H1 (cell line): Measurements from ENCODE around the gene SLC44A5. TPM values are rescaled to one million over a fixed set of nuclear protein-coding genes. Genes with fewer than 3 reads are reported as not detected.
"Not testable (repeated sequence)": the region's sequence is repeated elsewhere in the genome, so short reads cannot be mapped to it uniquely, and the experiment has no call there.

Experiments
- CTCF ChIA-PET: fragments of 300-600 bp; sonication (Branson Sonifier 250); formaldehyde crosslinking; loops from one replicate; lab custom pipeline; 2021; ENCODE audit not compliant: partially characterized antibody; lab: Charles Lee
- POLR2A ChIA-PET: fragments of 300-600 bp; sonication (Branson Sonifier 250); formaldehyde crosslinking; loops from one replicate; lab custom pipeline; 2021; ENCODE audit warnings: inconsistent platforms; ENCODE audit not compliant: partially characterized antibody; lab: Charles Lee
- DNase-seq, 2 experiments: peaks; one replicate each; pipeline versions ENCODE4 v3.0.0 to v3.0.0-alpha.2; 2010 to 2022; ENCODE audit warnings: low spot score in 2 of 2, low read depth in 1 of 2, mixed read lengths in 1 of 2
- FAIRE-seq: peaks from 2 replicates; lab custom pipeline; 2011; peaks lifted over from hg19 to GRCh38; lab: Jason Lieb, UNC
- H2AFZ ChIP-seq: 2 replicates; pipeline ENCODE4 v1.8.1; 2012; ENCODE audit warnings: low read length, inconsistent platforms
- H2AK5ac ChIP-seq: 2 replicates; pipeline ENCODE4 v1.6.1; 2013; ENCODE audit warnings: low read depth, low read length
- H2BK120ac ChIP-seq: replicated peaks from 2 replicates; pipeline ENCODE3; 2013; ENCODE audit warnings: low read depth, low read length, inconsistent platforms
- H2BK12ac ChIP-seq: 2 replicates; pipeline ENCODE4 v1.6.1; 2013; ENCODE audit warnings: low read depth, low read length
- H2BK15ac ChIP-seq: 2 replicates; pipeline ENCODE4 v1.6.1; 2013; ENCODE audit warnings: low read length
- H2BK20ac ChIP-seq: 2 replicates; pipeline ENCODE4 v1.6.1; 2013; ENCODE audit warnings: low read length
- H2BK5ac ChIP-seq: 2 replicates; pipeline ENCODE4 v1.6.1; 2013; ENCODE audit warnings: low read depth, low read length
- H3K14ac ChIP-seq: 2 replicates; pipeline ENCODE4 v1.6.1; 2013; ENCODE audit warnings: inconsistent platforms; ENCODE audit not compliant: insufficient read length
- H3K18ac ChIP-seq: 2 replicates; pipeline ENCODE4 v1.6.1; 2013; ENCODE audit warnings: low read length; ENCODE audit errors: extremely low read depth
- H3K23ac ChIP-seq: 2 replicates; pipeline ENCODE4 v1.6.1; 2013; ENCODE audit warnings: inconsistent platforms; ENCODE audit not compliant: insufficient read length
- H3K23me2 ChIP-seq: 2 replicates; pipeline ENCODE4 v1.6.1; 2013; ENCODE audit warnings: low read depth, low read length
- H3K27ac ChIP-seq: 2 replicates; pipeline ENCODE4 v1.6.1; 2011; ENCODE audit warnings: low read depth, low read length, inconsistent platforms
- H3K27me3 ChIP-seq, 4 experiments: replicated peaks in 1 of 4; 1 replicate in 1 of 4; 2 replicates in 3 of 4; pipeline versions ENCODE4 v1.6.1 to v1.8.1; 2011 to 2013; ENCODE audit warnings: low read length in 3 of 4, mild to moderate bottlenecking in 3 of 4, inconsistent platforms in 2 of 4, mixed read lengths in 2 of 4, moderate library complexity in 1 of 4; ENCODE audit not compliant: control insufficient read depth in 3 of 4, insufficient read depth in 3 of 4; ENCODE audit errors: extremely low read depth in 1 of 4
- H3K36me3 ChIP-seq, 4 experiments: 2 replicates each; pipeline versions ENCODE4 v1.6.1 to v1.8.1; 2011 to 2013; ENCODE audit warnings: mild to moderate bottlenecking in 4 of 4, low read length in 3 of 4, moderate library complexity in 2 of 4, control low read depth in 1 of 4, inconsistent platforms in 1 of 4; ENCODE audit not compliant: insufficient read depth in 4 of 4, control insufficient read depth in 2 of 4
- H3K4ac ChIP-seq: replicated peaks from 2 replicates; pipeline ENCODE3; 2013; ENCODE audit warnings: low read length, low read depth, mixed read lengths, inconsistent platforms; ENCODE audit not compliant: insufficient read length
- H3K4me1 ChIP-seq, 4 experiments: replicated peaks in 1 of 4; 1 replicate in 1 of 4; 2 replicates in 3 of 4; pipeline versions ENCODE4 v1.6.1 to v1.8.1; 2011 to 2013; ENCODE audit warnings: low read length in 3 of 4, inconsistent platforms in 2 of 4, mixed read lengths in 1 of 4; ENCODE audit not compliant: insufficient read depth in 4 of 4, control insufficient read depth in 3 of 4
- H3K4me2 ChIP-seq, 2 experiments: 2 replicates each; pipeline versions ENCODE4 v1.6.1 to v1.8.1; 2011 to 2013; ENCODE audit warnings: low read depth in 2 of 2, low read length in 2 of 2, control low read depth in 1 of 2, inconsistent platforms in 1 of 2, mild to moderate bottlenecking in 1 of 2; ENCODE audit not compliant: insufficient read depth in 1 of 2
- H3K4me3 ChIP-seq, 4 experiments: fragments of 200-600, 300-600 bp in 1 of 4; sonication (generic), shearing (Covaris generic), sonication (Bioruptor Twin) in 1 of 4; 2 replicates each; pipeline versions ENCODE4 v1.5.1 to v1.8.1; 2011 to 2016; ENCODE audit warnings: low read length in 4 of 4, low read depth in 3 of 4, control low read depth in 2 of 4, inconsistent platforms in 2 of 4, mild to moderate bottlenecking in 2 of 4, mixed read lengths in 1 of 4, moderate library complexity in 1 of 4; ENCODE audit not compliant: insufficient read depth in 2 of 4; ENCODE audit errors: extremely low read depth in 1 of 4
- H3K56ac ChIP-seq: replicated peaks from 2 replicates; pipeline ENCODE3; 2013; ENCODE audit warnings: low read depth, mild to moderate bottlenecking, mixed read lengths, low read length, inconsistent platforms; ENCODE audit not compliant: insufficient read length
- H3K79me1 ChIP-seq: 2 replicates; pipeline ENCODE4 v1.6.1; 2013; ENCODE audit warnings: low read depth, low read length, control low read depth
- H3K79me2 ChIP-seq, 2 experiments: 2 replicates each; pipeline versions ENCODE4 v1.6.1 to v1.8.1; 2012 to 2013; ENCODE audit warnings: low read length in 2 of 2, mild to moderate bottlenecking in 2 of 2, inconsistent platforms in 1 of 2; ENCODE audit not compliant: insufficient read depth in 2 of 2, control insufficient read depth in 1 of 2
- H3K9ac ChIP-seq, 4 experiments: replicated peaks in 1 of 4; 1 replicate in 1 of 4; 2 replicates in 3 of 4; pipeline versions ENCODE4 v1.6.1 to v1.8.1; 2011 to 2013; ENCODE audit warnings: low read depth in 3 of 4, low read length in 3 of 4, control low read depth in 2 of 4, mild to moderate bottlenecking in 2 of 4, moderate library complexity in 2 of 4, inconsistent platforms in 1 of 4; ENCODE audit errors: extremely low read depth in 1 of 4
- H3K9me3 ChIP-seq, 2 experiments: 2 replicates each; pipeline versions ENCODE4 v1.6.1 to v1.8.1; 2012 to 2013; ENCODE audit warnings: mild to moderate bottlenecking in 2 of 2, moderate library complexity in 2 of 2, control low read depth in 1 of 2, inconsistent platforms in 1 of 2, low read depth in 1 of 2, low read length in 1 of 2, mixed read lengths in 1 of 2; ENCODE audit not compliant: insufficient read depth in 2 of 2
- H4K20me1 ChIP-seq, 2 experiments: replicated peaks in 1 of 2; 2 replicates each; pipeline versions ENCODE3 to v1.8.1; 2011 to 2013; ENCODE audit warnings: inconsistent platforms in 2 of 2, low read length in 2 of 2, mild to moderate bottlenecking in 1 of 2; ENCODE audit not compliant: insufficient read depth in 2 of 2, control insufficient read depth in 1 of 2
- H4K5ac ChIP-seq: 2 replicates; pipeline ENCODE4 v1.6.1; 2013; ENCODE audit warnings: low read length, low read depth, mixed read lengths, inconsistent platforms; ENCODE audit not compliant: insufficient read length
- H4K8ac ChIP-seq: 2 replicates; pipeline ENCODE4 v1.8.0; 2013; ENCODE audit warnings: mild to moderate bottlenecking, moderate library complexity, low read length, inconsistent platforms; ENCODE audit not compliant: insufficient read depth; ENCODE audit errors: extremely low read depth
- H4K91ac ChIP-seq: replicated peaks from 2 replicates; pipeline ENCODE3; 2013; ENCODE audit warnings: low read length, mixed read lengths, inconsistent platforms; ENCODE audit not compliant: insufficient read length
- WGBS, 2 experiments: shearing (Covaris generic) in 1 of 2; methylation state at CpG; one replicate each; pipeline versions ENCODE4 v1.1.6 to v1.1.7; 2013 to 2015; ENCODE audit warnings: low lambda C conversion rate in 2 of 2, mixed read lengths in 2 of 2, inconsistent platforms in 1 of 2, low coverage in 1 of 2, missing lambda C conversion rate in 1 of 2; ENCODE audit not compliant: insufficient replicate concordance in 2 of 2, insufficient coverage in 1 of 2, insufficient read length in 1 of 2; ENCODE audit errors: extremely low coverage in 1 of 2, missing lambda C conversion rate in 1 of 2; 5-methylcytosine and 5-hydroxymethylcytosine counted together
- polyA plus RNA-seq, 7 experiments: library from polyadenylated mRNA; depleted of rRNA in 3 of 7; stranded (reverse) in 5 of 7; unstranded in 2 of 7; fragments of >200 nt in 5 of 7; fragments of 200-250 nt in 2 of 7; gene quantifications; 1 replicate in 5 of 7; 2 replicates in 1 of 7; 4 replicates in 1 of 7; pipeline versions ENCODE4 v1.2.1 to v1.2.3, GENCODE V29; 2011 to 2013; ENCODE audit warnings: missing spikeins in 2 of 7, mixed read lengths in 2 of 7
- total RNA-seq: library from RNA; stranded (reverse); fragmentation: NEBNext Ultra II Directional; extraction: Animal tissue kit (Norgen Biotek cat#: 25700); gene quantifications from 2 replicates; pipeline ENCODE4 v1.2.1, GENCODE V29; 2021

Gene SLC44A5
- total and polyA plus RNA-seq, 2 of the 8 experiments (the other 6 are each of a cell fraction or from before 2014, with no cell fraction given): 1.8 to 3.3 TPM

- H3K18ac ChIP-seq, FAIRE-seq, H2BK120ac ChIP-seq, H3K9me3 ChIP-seq, H4K5ac ChIP-seq, H2BK12ac ChIP-seq, POLR2A ChIA-PET, DNase-seq, H4K20me1 ChIP-seq, H3K79me2 ChIP-seq, H2BK15ac ChIP-seq, H2AK5ac ChIP-seq, H3K36me3 ChIP-seq, H3K14ac ChIP-seq, H3K9ac ChIP-seq, H4K91ac ChIP-seq, H3K79me1 ChIP-seq, H2AFZ ChIP-seq, H2BK20ac ChIP-seq, H3K4me3 ChIP-seq, H4K8ac ChIP-seq, H3K27me3 ChIP-seq, H3K27ac ChIP-seq, H2BK5ac ChIP-seq, H3K23me2 ChIP-seq, H3K4me1 ChIP-seq, H3K4ac ChIP-seq, H3K4me2 ChIP-seq, H3K56ac ChIP-seq, H3K23ac ChIP-seq: not testable (repeated sequence)
- 88% methylated on average over 5 of the region's 5 CpGs; no CpG with 5 or more reads in 1 of the 2 experiments for WGBS, 2 experiments
- CTCF ChIA-PET: interaction anchor here (1.0 to 4.7 kb wide), 5 partner anchors 20 to 212 kb away, joined by 3 to 16 read pairs (median 3); no protein-coding TSS in a partner anchor
Observed at GRCh38 chr1:75403147-75403646, 207.7 kb downstream of the SLC44A5 start.
